GM23338 (cell line): Measurements from ENCODE around the gene CACNB1. TPM values are rescaled to one million over a fixed set of nuclear protein-coding genes. Genes with fewer than 3 reads are reported as not detected.

Experiments used
- CREB1 ChIP-seq: fragments of 250-450 bp; sonication (Bioruptor Pico); IDR thresholded peaks from 2 replicates; pipeline ENCODE4 v1.5.0; 2020; ENCODE audit warnings: low read depth, mild to moderate bottlenecking, moderate library complexity
- CTCF ChIP-seq, 2 experiments: fragments of 200-600 bp in 1 of 2; sonication (generic) in 1 of 2; conservative IDR thresholded peaks; 2 replicates each; pipeline versions ENCODE4 v1.5.1 to v1.6.1; 2016 to 2017; ENCODE audit warnings: antibody characterized with exemption in 2 of 2, low read depth in 2 of 2, mild to moderate bottlenecking in 2 of 2, moderate library complexity in 1 of 2
- ETS1 ChIP-seq: IDR thresholded peaks from 2 replicates; pipeline ENCODE4 v1.6.1; 2016; ENCODE audit warnings: antibody characterized with exemption
- EZH2 ChIP-seq: fragments of 200-600 bp; sonication (generic); IDR thresholded peaks from one replicate; pipeline ENCODE4 v1.8.0; 2017; ENCODE audit warnings: antibody characterized with exemption, mild to moderate bottlenecking, low read depth; ENCODE audit not compliant: unreplicated experiment
- JUNB ChIP-seq: IDR thresholded peaks from one replicate; pipeline ENCODE4 v1.6.1; 2016; ENCODE audit warnings: antibody characterized with exemption; ENCODE audit not compliant: unreplicated experiment
- POLR2AphosphoS5 ChIP-seq: IDR thresholded peaks from 2 replicates; pipeline ENCODE4 v1.6.1; 2016; ENCODE audit warnings: antibody characterized with exemption, low read depth
- REST ChIP-seq: IDR thresholded peaks from one replicate; pipeline ENCODE4 v1.6.1; 2018; ENCODE audit warnings: antibody characterized with exemption; ENCODE audit not compliant: unreplicated experiment
- ZNF114 ChIP-seq: fragments of 250-450 bp; sonication (Bioruptor Pico); IDR thresholded peaks from 2 replicates; pipeline ENCODE4 v1.5.0; 2020; ENCODE audit warnings: mild to moderate bottlenecking, moderate library complexity
- ZNF331 ChIP-seq: fragments of 250-450 bp; sonication (Bioruptor Pico); IDR thresholded peaks from 2 replicates; pipeline ENCODE4 v1.5.0; 2020; ENCODE audit warnings: low read depth, mild to moderate bottlenecking, moderate library complexity
- ZNF462 ChIP-seq: fragments of 250-450 bp; sonication (Bioruptor Pico); IDR thresholded peaks from 2 replicates; pipeline ENCODE4 v1.5.0; 2020; ENCODE audit warnings: mild to moderate bottlenecking, moderate library complexity
- polyA plus RNA-seq: library from polyadenylated mRNA; unstranded; fragments of >200 nt; fragmentation: Nextera tagmentation; extraction: Ambion mirVana; gene quantifications from 2 replicates; pipeline ENCODE4 v1.2.1, GENCODE V29; 2016
- total RNA-seq: library from RNA; depleted of rRNA; stranded (reverse); fragments of >200 nt; shearing (Covaris generic); gene quantifications from 2 replicates; pipeline ENCODE4 v1.2.3, GENCODE V29; 2014

CACNB1 gene
- total and polyA plus RNA-seq, 2 experiments from 2014 or later = 8.4 to 13.1 TPM

- no peak for TF ChIP-seq ZNF462
- TF ChIP-seq POLR2AphosphoS5 = no peak
- TF ChIP-seq JUNB = no peak
- no peak for TF ChIP-seq ZNF331 (CRISPR knock-in tag)
- no peak for TF ChIP-seq REST
- TF ChIP-seq ETS1 = no peak
- no peak for TF ChIP-seq CREB1 (CRISPR knock-in tag)
- TF ChIP-seq CTCF (conservative IDR thresholded peaks at IDR 0.05; ENCODE audit: low read depth in 2 of 2) = no peak
- no peak for TF ChIP-seq ZNF114 (CRISPR knock-in tag)
- TF ChIP-seq EZH2 = no peak
These were observed 50.0 kb downstream of the CACNB1 start (continued) for GRCh38 chr17:39147221-39148185.
